Adrenal gland (tissue), 12 donors: ENCODE measurements around the gene RBL1. TPM values are rescaled to one million over a fixed set of nuclear protein-coding genes. Genes with fewer than 3 reads are reported as not detected.
"Not testable (repeated sequence)": the region's sequence is repeated elsewhere in the genome, so short reads cannot be mapped to it uniquely, and the experiment has no call there.

Experiments used
- DNase-seq, 7 donors: peaks; one replicate each; pipeline ENCODE4 v3.0.0-alpha.2; 2019 to 2020
- H3K27ac ChIP-seq, 5 donors: fragments of 200-600 bp; sonication (generic) in 4 of 5; 1 replicate in 3 of 5; 2 replicates in 2 of 5; pipeline versions ENCODE4 v1.5.1 to v1.8.0; 2016 to 2020; ENCODE audit warnings: mild to moderate bottlenecking in 1 of 5
- H3K27me3 ChIP-seq: fragments of 200-600 bp; 2 replicates; pipeline ENCODE4 v1.8.0; 2021
- H3K36me3 ChIP-seq, 2 donors: fragments of 200-600 bp; replicated peaks in 1 of 2; 1 replicate in 1 of 2; 2 replicates in 1 of 2; pipeline versions ENCODE4 v1.5.1 to v1.8.0; 2018 to 2022
- H3K4me1 ChIP-seq, 2 donors: fragments of 200-600 bp; replicated peaks in 1 of 2; 1 replicate in 1 of 2; 2 replicates in 1 of 2; pipeline versions ENCODE4 v1.5.1 to v1.8.0; 2018 to 2021
- H3K4me3 ChIP-seq, 4 donors: fragments of 200-600 bp; sonication (generic) in 3 of 4; one replicate each; pipeline ENCODE4 v1.5.1; 2016 to 2018
- H3K9me3 ChIP-seq, 3 donors: fragments of 200-600 bp; sonication (generic) in 1 of 3; replicated peaks in 1 of 3; 1 replicate in 2 of 3; 2 replicates in 1 of 3; pipeline versions ENCODE4 v1.5.1 to v1.8.0; 2016 to 2021
- CTCF ChIP-seq, 6 experiments: fragments of 450-650 bp in 4 of 6; fragments of 200-600 bp in 2 of 6; sonication (generic) in 1 of 6; IDR thresholded peaks; 1 replicate in 5 of 6; 2 replicates in 1 of 6; pipeline versions ENCODE4 v1.5.1 to v1.8.0; 2016 to 2021; ENCODE audit warnings: antibody characterized with exemption in 6 of 6, mild to moderate bottlenecking in 2 of 6, moderate library complexity in 1 of 6
- POLR2A ChIP-seq, 2 donors: fragments of 450-650 bp; IDR thresholded peaks; one replicate each; pipeline ENCODE4 v1.6.1; 2017; ENCODE audit warnings: antibody characterized with exemption in 2 of 2, mild to moderate bottlenecking in 2 of 2, moderate library complexity in 1 of 2
- WGBS, 4 donors: extraction: QIAGEN DNeasy Blood & Tissue Kit in 2 of 4; methylation state at CpG; one replicate each; pipeline versions ENCODE4 v1.1.5 to v1.1.7; 2013 to 2017; 5-methylcytosine and 5-hydroxymethylcytosine counted together
- intact Hi-C, 2 donors: fragments of 100-400 bp; cut with DNase I; formaldehyde crosslinking; loops; one replicate each; pipeline versions ENCODE4 v1.14.1 to v1.15.0; 2022 to 2023
- polyA plus RNA-seq, 3 donors: library from polyadenylated mRNA; stranded (reverse); fragments of 200-250 nt in 2 of 3; fragments of 350-450 nt in 1 of 3; fragmentation: Illumina TruSeq in 1 of 3; extraction: RNeasy Lipid Tissue Mini Kit (QIAGEN cat#74804) in 1 of 3; gene quantifications; one replicate each; pipeline ENCODE4 v1.2.3, GENCODE V29; 2013 to 2014
- total RNA-seq, 9 donors: library from RNA; depleted of rRNA in 4 of 9; stranded (reverse); fragments of >200 nt in 4 of 9; fragments of 120-200 nt in 1 of 9; fragmentation: NEBNext Ultra II Directional in 1 of 9; extraction: Animal tissue kit (Norgen Biotek cat#: 25700) in 1 of 9; gene quantifications; one replicate each; pipeline versions ENCODE4 v1.1.0 to v1.2.4, GENCODE V29; 2013 to 2023
- donor health status: healthy with polysubstance abuse.
- donor health status: Bipolar disorder and iron deficiency.
- donor health status: DM: yes; HTN: yes; CAD: no.
- donor health status: DM: no; HTN: no; CAD: no.
- donor health status: DM: no; HTN: no; CAD: no.
- donor health status: DM: yes; HTN: yes; CAD: no.

The RBL1 gene
- total and polyA plus RNA-seq, 12 donors: 0.91 to 12.6 (median 5.1) TPM

DNA sequence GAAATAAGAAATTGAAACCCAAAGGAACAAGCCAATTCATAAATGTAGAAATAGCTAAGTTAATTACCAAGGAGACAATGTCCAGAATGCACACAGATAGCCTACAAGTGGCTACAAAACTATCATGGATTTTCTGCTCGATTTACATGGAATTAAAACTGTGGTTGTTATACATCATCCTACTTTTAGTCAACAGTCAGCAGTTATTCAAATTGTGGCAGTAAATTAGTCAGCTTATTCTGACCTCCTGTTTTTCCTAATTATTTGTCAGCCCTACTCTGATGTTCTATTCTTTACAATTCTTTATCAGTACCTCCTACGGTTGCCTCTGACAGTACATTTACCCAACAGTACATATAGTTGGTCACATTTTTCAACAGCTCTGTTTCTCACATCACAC lies 29.6 kb downstream of the RBL1 start:
- Histone ChIP-seq H3K4me1 (no peaks in the 10 kb centered on the region), H3K36me3 (no peaks in the 10 kb centered on the region), H3K4me3 (no peak overlapping the region), H3K27me3 (no peaks in the 10 kb centered on the region), H3K27ac (no peak overlapping the region), H3K9me3 (no peaks in the 10 kb centered on the region)
- WGBS, 4 donors: 87 to 96% (median 94%) methylated on average over 2 of the region's 2 CpGs
- TF ChIP-seq POLR2A (IDR thresholded peaks at IDR 0.05) (no peak), CTCF (IDR thresholded peaks at IDR 0.05) (no peak)
- intact Hi-C loops: no loop called here
- no peak for DNase-seq

GRCh38 chr20:37055276-37055675 lies 40.5 kb downstream of the RBL1 start:
- WGBS, 4 donors: 92 to 97% (median 92%) methylated on average over 3 of the region's 3 CpGs

GRCh38 chr20:37053230-37053950 lies 42.4 kb downstream of the RBL1 start:
- WGBS, 4 donors: 88 to 95% (median 91%) methylated on average over 4 of the region's 4 CpGs
- Histone ChIP-seq H3K4me3 (no peak overlapping the region), H3K27ac (no peak overlapping the region), H3K27me3 (no peaks in the 10 kb centered on the region), H3K4me1 (no peaks in the 10 kb centered on the region), H3K36me3 (peaks cover 0 to 13% of the 10 kb centered on the region in 2 donors), H3K9me3 (no peaks in the 10 kb centered on the region)
- TF ChIP-seq POLR2A (IDR thresholded peaks at IDR 0.05): no peak
- TF ChIP-seq CTCF (IDR thresholded peaks at IDR 0.05): no peak
- intact Hi-C loops: no loop called here
- no peak for DNase-seq

More at GRCh38 chr20:37055276-37055675, 40.5 kb downstream of the RBL1 start:
- DNase-seq: no peak
- intact Hi-C loops: no loop called here
- peaks cover 0 to 16% of the 10 kb centered on the region in 2 donors for H3K36me3 ChIP-seq
- no peaks in the 10 kb centered on the region for H3K9me3 ChIP-seq
- no peak overlapping the region for H3K27ac ChIP-seq
- no peaks in the 10 kb centered on the region for H3K27me3 ChIP-seq
- H3K4me3 ChIP-seq: no peak overlapping the region
- no peaks in the 10 kb centered on the region for H3K4me1 ChIP-seq
- TF ChIP-seq POLR2A (IDR thresholded peaks at IDR 0.05): no peak
- no peak for TF ChIP-seq CTCF (IDR thresholded peaks at IDR 0.05)

- Histone ChIP-seq H3K27ac (no peak overlapping the region), H3K9me3 (no peaks in the 10 kb centered on the region), H3K4me1 (no peaks in the 10 kb centered on the region), H3K27me3 (no peaks in the 10 kb centered on the region), H3K36me3 (peaks cover 0 to 5% of the 10 kb centered on the region in 2 donors), H3K4me3 (no peak overlapping the region)
- intact Hi-C loops: no loop called here
- DNase-seq: no peak
- TF ChIP-seq POLR2A (IDR thresholded peaks at IDR 0.05) (no peak), CTCF (IDR thresholded peaks at IDR 0.05) (no peak)
- 86 to 93% (median 89%) methylated on average over 17 of the region's 17 CpGs for WGBS, 4 donors
These were observed 52.5 kb downstream of the RBL1 start for GRCh38 chr20:37042986-37043972.

DNA sequence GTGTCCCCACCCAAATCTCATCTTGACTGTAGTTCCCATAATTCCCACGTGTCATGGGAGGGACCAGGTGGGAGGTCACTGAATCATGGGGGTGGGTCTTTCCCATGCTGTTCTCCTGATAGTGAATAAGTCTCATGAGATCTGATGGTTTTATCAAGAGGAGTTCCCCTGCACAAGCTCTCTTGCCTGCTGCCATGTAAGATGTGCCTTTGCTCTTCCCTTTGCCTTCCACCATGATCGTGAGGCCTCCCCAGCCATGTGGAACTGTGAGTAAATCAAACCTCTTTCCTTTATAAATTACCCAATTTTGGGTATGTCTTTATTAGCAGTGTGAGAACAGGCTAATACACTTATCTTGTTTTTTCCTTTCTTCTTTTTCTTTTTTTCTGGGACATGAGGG lies 56.4 kb downstream of the RBL1 start:
- 97 to 98% (median 97%) methylated on average over 2 of the region's 2 CpGs for WGBS, 4 donors
- H3K36me3 ChIP-seq: peaks cover 0 to 12% of the 10 kb centered on the region in 2 donors
- H3K4me1 ChIP-seq, intact Hi-C loops, H3K9me3 ChIP-seq, DNase-seq, H3K4me3 ChIP-seq, H3K27ac ChIP-seq, H3K27me3 ChIP-seq: not testable (repeated sequence)
